Measurements from ENCODE around the gene FAM184B.

The FAM184B gene

GRCh38 chr4:17773135-17773698, 8.2 kb downstream of the FAM184B start:
- no peak for DNase-seq (ENCODE audit: low spot score)

GRCh38 chr4:17771284-17771908, 10.0 kb downstream of the FAM184B start:
- no peak for DNase-seq (ENCODE audit: low spot score)

- peak; percentile 65 for DNase-seq (ENCODE audit: low spot score)
Measured at GRCh38 chr4:17770845-17771244, 10.6 kb downstream of the FAM184B start.

GRCh38 chr4:17769406-17770174, 11.8 kb downstream of the FAM184B start:
- no peak for DNase-seq (ENCODE audit: low spot score)

GRCh38 chr4:17766826-17767458, 14.5 kb downstream of the FAM184B start:
- no peak for DNase-seq (ENCODE audit: low spot score)

- DNase-seq (ENCODE audit: low spot score), result no peak
Measured at GRCh38 chr4:17765514-17766286, 15.7 kb downstream of the FAM184B start.

- DNase-seq (ENCODE audit: low spot score), result peak; percentile 28
Measured at GRCh38 chr4:17763931-17764330, 17.5 kb downstream of the FAM184B start.

GRCh38 chr4:17763416-17763815, 18.0 kb downstream of the FAM184B start:
- peak; percentile 79 for DNase-seq (ENCODE audit: low spot score)

- DNase-seq (ENCODE audit: low spot score), result peak; percentile 27
Measured at GRCh38 chr4:17762726-17763125, 18.7 kb downstream of the FAM184B start.

GRCh38 chr4:17761062-17761461, 20.4 kb downstream of the FAM184B start:
- no peak for DNase-seq (ENCODE audit: low spot score)

GRCh38 chr4:17760626-17761025, 20.8 kb downstream of the FAM184B start:
- no peak for DNase-seq (ENCODE audit: low spot score)

- no peak for DNase-seq (ENCODE audit: low spot score)
Measured at GRCh38 chr4:17758485-17758884, 22.9 kb downstream of the FAM184B start.

GRCh38 chr4:17757621-17758020, 23.8 kb downstream of the FAM184B start:
- no peak for DNase-seq (ENCODE audit: low spot score)

- DNase-seq (ENCODE audit: low spot score), result no peak
Measured at GRCh38 chr4:17753646-17754045, 27.8 kb downstream of the FAM184B start.

GRCh38 chr4:17740702-17741101, 40.7 kb downstream of the FAM184B start:
- no peak for DNase-seq (ENCODE audit: low spot score)

GRCh38 chr4:17736484-17736883, 44.9 kb downstream of the FAM184B start:
- DNase-seq (ENCODE audit: low spot score), result no peak

GRCh38 chr4:17726911-17727310, 54.5 kb downstream of the FAM184B start:
- DNase-seq (ENCODE audit: low spot score), result no peak

- DNase-seq (ENCODE audit: low spot score), result no peak
Measured at GRCh38 chr4:17723648-17724047, 57.8 kb downstream of the FAM184B start.

GRCh38 chr4:17722356-17722700, 59.1 kb downstream of the FAM184B start:
- no peak for DNase-seq (ENCODE audit: low spot score)

GRCh38 chr4:17721496-17722355, 59.7 kb downstream of the FAM184B start:
- DNase-seq (ENCODE audit: low spot score), result no peak

GRCh38 chr4:17719106-17719505, 62.3 kb downstream of the FAM184B start:
- DNase-seq (ENCODE audit: low spot score), result no peak
